Caco-2 (cell line): ENCODE results near the gene SPRY1. TPM values are rescaled to one million over a fixed set of nuclear protein-coding genes. Genes with fewer than 3 reads are reported as not detected.

ENCODE experiments used
- BruUV-seq: library from RNA; stranded (reverse); fragments of 400-500 nt; replicated peaks from 2 replicates; lab custom pipeline; 2021; lab: Mats Ljungman, UMichigan
- CTCF ChIA-PET: fragments of 300-600 bp; sonication (Branson Sonifier 250); formaldehyde crosslinking; loops from one replicate; lab custom pipeline; 2022; ENCODE audit warnings: antibody characterized with exemption; lab: Charles Lee
- POLR2A ChIA-PET: fragments of 300-600 bp; sonication (Branson Sonifier 250); formaldehyde crosslinking; loops from one replicate; lab custom pipeline; 2022; ENCODE audit warnings: antibody characterized with exemption; lab: Charles Lee
- DNase-seq, 2 experiments: peaks; one replicate each; pipeline versions ENCODE4 v3.0.0 to v3.0.0-alpha.2; 2020 to 2022
- H3K27me3 ChIP-seq: replicated peaks from 2 replicates; pipeline ENCODE4 v1.6.0; 2011; ENCODE audit warnings: low read length; ENCODE audit not compliant: control insufficient read depth, insufficient read depth
- H3K36me3 ChIP-seq: 2 replicates; pipeline ENCODE4 v1.5.1; 2011; ENCODE audit warnings: low read length; ENCODE audit not compliant: control insufficient read depth, insufficient read depth
- H3K4me1 ChIP-seq: fragments of 250-450 bp; sonication (Bioruptor Pico); 2 replicates; pipeline ENCODE4 v1.5.1; 2020; ENCODE audit warnings: mild to moderate bottlenecking
- H3K4me3 ChIP-seq: 2 replicates; pipeline ENCODE4 v1.5.1; 2011; ENCODE audit warnings: low read depth, mild to moderate bottlenecking, control low read depth, low read length
- H3K9me3 ChIP-seq: fragments of 250-450 bp; sonication (Bioruptor Pico); 2 replicates; pipeline ENCODE4 v1.5.1; 2020; ENCODE audit warnings: mild to moderate bottlenecking, moderate library complexity
- H3K27ac Mint-ChIP-seq: one replicate; pipeline ENCODE4 v1.8.0; 2022; ENCODE audit warnings: mixed read lengths; ENCODE audit not compliant: unreplicated experiment
- H3K27me3 Mint-ChIP-seq: one replicate; pipeline ENCODE4 v1.8.0; 2022; ENCODE audit warnings: mixed read lengths; ENCODE audit not compliant: insufficient read depth, unreplicated experiment
- H3K36me3 Mint-ChIP-seq: one replicate; pipeline ENCODE4 v1.8.0; 2022; ENCODE audit warnings: mild to moderate bottlenecking, mixed read lengths; ENCODE audit not compliant: insufficient read depth, unreplicated experiment
- H3K4me1 Mint-ChIP-seq: one replicate; pipeline ENCODE4 v1.8.0; 2022; ENCODE audit warnings: low read depth, mixed read lengths; ENCODE audit not compliant: unreplicated experiment
- H3K4me3 Mint-ChIP-seq: one replicate; pipeline ENCODE4 v1.8.0; 2022; ENCODE audit warnings: mild to moderate bottlenecking, moderate library complexity, mixed read lengths; ENCODE audit not compliant: unreplicated experiment
- H3K9me3 Mint-ChIP-seq: one replicate; pipeline ENCODE4 v1.8.0; 2022; ENCODE audit warnings: mixed read lengths; ENCODE audit not compliant: unreplicated experiment
- CTCF ChIP-seq, 2 experiments: fragments of 200-600 bp in 1 of 2; IDR thresholded peaks; 1 replicate in 1 of 2; 2 replicates in 1 of 2; pipeline versions ENCODE4 v1.5.1 to v1.8.0; 2011 to 2022; ENCODE audit warnings: antibody characterized with exemption in 1 of 2, control low read depth in 1 of 2, inconsistent platforms in 1 of 2, low read depth in 1 of 2, low read length in 1 of 2, mild to moderate bottlenecking in 1 of 2, moderate library complexity in 1 of 2; ENCODE audit not compliant: insufficient read depth in 1 of 2, severe bottlenecking in 1 of 2, unreplicated experiment in 1 of 2
- intact Hi-C: fragments of 100-400 bp; cut with micrococcal nuclease; formaldehyde crosslinking; loops from one replicate; pipeline ENCODE4 v1.10.0; 2022; ENCODE audit not compliant: unreplicated experiment
- total RNA-seq: library from RNA; stranded (reverse); gene quantifications from 2 replicates; pipeline ENCODE4 v1.2.3, GENCODE V29; 2022

Gene SPRY1
- total RNA-seq, 1 experiment from 2014 or later: 23.2 TPM

GRCh38 chr4:123452616-123453015, 56.0 kb downstream of the SPRY1 start:
- ChIA-PET POLR2A (no interaction called here), CTCF (no interaction called here)
- H3K9me3 Mint-ChIP-seq: no peaks in the 10 kb centered on the region
- no peak for DNase-seq
- peaks cover 12% of the 10 kb centered on the region for H3K4me1 Mint-ChIP-seq
- H3K27me3 Mint-ChIP-seq: no peaks in the 10 kb centered on the region
- no peak overlapping the region for H3K27ac Mint-ChIP-seq
- intact Hi-C loops: no loop called here
- H3K4me1 ChIP-seq: peaks cover 12% of the 10 kb centered on the region
- no peaks in the 10 kb centered on the region for H3K36me3 Mint-ChIP-seq
- TF ChIP-seq CTCF (IDR thresholded peaks at IDR 0.05; ENCODE audit: insufficient read depth in 1 of 2, low read depth in 1 of 2, low read length in 1 of 2, severe bottlenecking in 1 of 2, unreplicated experiment in 1 of 2): no peak
- BruUV-seq: no TSS peak
- no peaks in the 10 kb centered on the region for H3K9me3 ChIP-seq
- H3K27me3 ChIP-seq: no peaks in the 10 kb centered on the region
- no peak overlapping the region for H3K4me3 ChIP-seq
- H3K36me3 ChIP-seq: no peaks in the 10 kb centered on the region
- no peak overlapping the region for H3K4me3 Mint-ChIP-seq

GRCh38 chr4:123453061-123453680, 56.6 kb downstream of the SPRY1 start:
- no peak for DNase-seq
- H3K9me3 Mint-ChIP-seq: no peaks in the 10 kb centered on the region
- intact Hi-C loops: no loop called here
- no peaks in the 10 kb centered on the region for H3K27me3 ChIP-seq
- no TSS peak for BruUV-seq
- H3K4me3 ChIP-seq: no peak overlapping the region
- H3K27me3 Mint-ChIP-seq: no peaks in the 10 kb centered on the region
- peaks cover 12% of the 10 kb centered on the region for H3K4me1 ChIP-seq
- POLR2A ChIA-PET: no interaction called here
- no peaks in the 10 kb centered on the region for H3K36me3 ChIP-seq
- TF ChIP-seq CTCF (IDR thresholded peaks at IDR 0.05; ENCODE audit: insufficient read depth in 1 of 2, low read depth in 1 of 2, low read length in 1 of 2, severe bottlenecking in 1 of 2, unreplicated experiment in 1 of 2): no peak
- H3K4me1 Mint-ChIP-seq: peaks cover 12% of the 10 kb centered on the region
- H3K27ac Mint-ChIP-seq: no peak overlapping the region
- no peaks in the 10 kb centered on the region for H3K9me3 ChIP-seq
- CTCF ChIA-PET: no interaction called here
- H3K36me3 Mint-ChIP-seq: no peaks in the 10 kb centered on the region
- H3K4me3 Mint-ChIP-seq: no peak overlapping the region
